ENCODE measurements around the gene RAPGEF4.

DNA sequence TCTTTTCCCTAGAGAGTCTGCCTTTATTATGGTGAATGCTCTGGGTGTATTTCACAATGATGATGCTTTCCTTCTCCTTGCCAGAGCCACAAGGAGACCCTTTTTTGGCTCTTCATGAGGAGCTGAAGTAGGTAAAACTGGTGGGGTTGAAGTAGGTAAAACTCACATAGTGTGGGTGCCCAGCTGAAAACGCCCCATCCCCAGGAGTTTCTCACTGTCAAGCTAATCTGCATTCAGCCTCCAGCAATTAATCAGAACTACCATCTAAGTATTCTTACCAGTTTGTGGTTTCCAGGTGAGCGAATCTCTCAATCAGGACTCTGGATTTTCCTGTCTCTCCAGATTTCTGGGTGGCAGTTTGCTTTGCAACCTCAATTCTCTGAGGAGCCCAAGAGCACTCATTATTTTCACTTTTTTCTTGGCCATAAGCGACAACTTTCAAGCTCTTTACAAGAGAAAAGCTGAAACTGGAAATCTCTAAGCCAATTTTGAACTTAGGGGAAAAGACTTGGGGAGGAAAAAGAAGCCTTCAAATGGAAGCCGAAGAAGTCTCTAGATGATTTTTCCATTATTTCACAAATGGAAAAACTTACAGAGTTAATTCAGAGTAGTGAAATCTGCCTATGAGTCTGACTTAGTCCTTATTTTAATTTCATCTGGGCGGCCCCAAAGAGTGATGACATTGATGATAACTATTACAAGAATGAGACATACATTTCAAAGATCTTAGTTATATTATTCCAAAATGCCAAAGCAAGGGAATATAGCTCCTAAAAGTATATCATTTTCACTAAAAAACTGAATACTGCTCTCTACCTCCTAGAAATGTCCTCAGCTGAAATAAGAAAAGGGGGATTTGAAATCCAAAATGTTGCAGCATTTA, 218.6 kb downstream of the RAPGEF4 start:
- TF ChIP-seq, protein P1, sequence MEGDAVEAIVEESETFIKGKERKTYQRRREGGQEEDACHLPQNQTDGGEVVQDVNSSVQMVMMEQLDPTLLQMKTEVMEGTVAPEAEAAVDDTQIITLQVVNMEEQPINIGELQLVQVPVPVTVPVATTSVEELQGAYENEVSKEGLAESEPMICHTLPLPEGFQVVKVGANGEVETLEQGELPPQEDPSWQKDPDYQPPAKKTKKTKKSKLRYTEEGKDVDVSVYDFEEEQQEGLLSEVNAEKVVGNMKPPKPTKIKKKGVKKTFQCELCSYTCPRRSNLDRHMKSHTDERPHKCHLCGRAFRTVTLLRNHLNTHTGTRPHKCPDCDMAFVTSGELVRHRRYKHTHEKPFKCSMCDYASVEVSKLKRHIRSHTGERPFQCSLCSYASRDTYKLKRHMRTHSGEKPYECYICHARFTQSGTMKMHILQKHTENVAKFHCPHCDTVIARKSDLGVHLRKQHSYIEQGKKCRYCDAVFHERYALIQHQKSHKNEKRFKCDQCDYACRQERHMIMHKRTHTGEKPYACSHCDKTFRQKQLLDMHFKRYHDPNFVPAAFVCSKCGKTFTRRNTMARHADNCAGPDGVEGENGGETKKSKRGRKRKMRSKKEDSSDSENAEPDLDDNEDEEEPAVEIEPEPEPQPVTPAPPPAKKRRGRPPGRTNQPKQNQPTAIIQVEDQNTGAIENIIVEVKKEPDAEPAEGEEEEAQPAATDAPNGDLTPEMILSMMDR (IDR thresholded peaks at IDR 0.05; ENCODE audit: low read depth, low read length, poor library complexity, severe bottlenecking), result no peak
- no peak for TF ChIP-seq EZH2phosphoT487 (IDR thresholded peaks at IDR 0.05; ENCODE audit: borderline replicate concordance, low read length)
